Testis (tissue), 3 donors: ENCODE measurements around the gene PPP1R37. TPM values are rescaled to one million over a fixed set of nuclear protein-coding genes. Genes with fewer than 3 reads are reported as not detected.

Experiments
- DNase-seq: peaks from one replicate; pipeline ENCODE4 v3.0.0-alpha.2; 2019
- H3K27ac ChIP-seq, 2 donors: fragments of 200-600 bp; sonication (generic); one replicate each; pipeline ENCODE4 v1.5.1; 2019
- H3K27me3 ChIP-seq: fragments of 200-600 bp; sonication (generic); one replicate; pipeline ENCODE4 v1.5.1; 2019
- H3K36me3 ChIP-seq: fragments of 200-600 bp; sonication (generic); one replicate; pipeline ENCODE4 v1.5.1; 2017; ENCODE audit warnings: low read depth; ENCODE audit errors: missing control alignments
- H3K4me1 ChIP-seq: fragments of 200-600 bp; sonication (generic); one replicate; pipeline ENCODE4 v1.5.1; 2019
- H3K4me3 ChIP-seq, 2 donors: fragments of 200-600 bp; sonication (generic); one replicate each; pipeline ENCODE4 v1.5.1; 2017 to 2019
- H3K9me3 ChIP-seq: fragments of 200-600 bp; sonication (generic); one replicate; pipeline ENCODE4 v1.5.1; 2017
- CTCF ChIP-seq, 3 experiments: fragments of 450-650 bp in 2 of 3; fragments of 200-600 bp in 1 of 3; sonication (generic) in 1 of 3; IDR thresholded peaks; one replicate each; pipeline ENCODE4 v1.5.1; 2016 to 2019; ENCODE audit warnings: antibody characterized with exemption in 3 of 3, mild to moderate bottlenecking in 2 of 3, moderate library complexity in 1 of 3
- POLR2A ChIP-seq: fragments of 450-650 bp; IDR thresholded peaks from one replicate; pipeline ENCODE4 v1.6.1; 2017; ENCODE audit warnings: antibody characterized with exemption, mild to moderate bottlenecking, moderate library complexity
- WGBS, 2 donors: methylation state at CpG; one replicate each; pipeline ENCODE4 v1.1.5; 2018; 5-methylcytosine and 5-hydroxymethylcytosine counted together
- intact Hi-C: fragments of 100-400 bp; cut with DNase I; formaldehyde crosslinking; loops from one replicate; pipeline ENCODE4 v1.15.1; 2023; ENCODE audit warnings: low total_unique reads
- polyA plus RNA-seq: library from polyadenylated mRNA; stranded (reverse); fragments of 350-450 nt; fragmentation: Illumina TruSeq; extraction: RNeasy Lipid Tissue Mini Kit (QIAGEN cat#74804); gene quantifications from one replicate; pipeline ENCODE4 v1.2.3, GENCODE V29; 2014; ENCODE audit warnings: low read depth, low replicate concordance; ENCODE audit not compliant: insufficient read depth
- total RNA-seq, 2 donors: library from RNA; depleted of rRNA; stranded (reverse); fragments of >200 nt; gene quantifications; one replicate each; pipeline ENCODE4 v1.2.3, GENCODE V29; 2016

PPP1R37 gene
- total and polyA plus RNA-seq, 3 donors from 2014 or later: 28.5 to 83.0 (median 82.5) TPM

- TF ChIP-seq CTCF (IDR thresholded peaks at IDR 0.05) (no peak), POLR2A (no peak)
- no peak for DNase-seq
- no peaks in the 10 kb centered on the region for H3K27me3 ChIP-seq
- no peak overlapping the region for H3K27ac ChIP-seq
- WGBS, 2 donors: 72 to 76% methylated on average over 11 to 17 of the region's 17 CpGs
- H3K4me3 ChIP-seq: no peak overlapping the region
- H3K9me3 ChIP-seq: no peaks in the 10 kb centered on the region
- intact Hi-C loops: no loop called here
- H3K36me3 ChIP-seq: no peaks in the 10 kb centered on the region
- peaks cover 7% of the 10 kb centered on the region for H3K4me1 ChIP-seq
Observed at GRCh38 chr19:45137179-45137761, 44.3 kb downstream of the PPP1R37 start.

DNA sequence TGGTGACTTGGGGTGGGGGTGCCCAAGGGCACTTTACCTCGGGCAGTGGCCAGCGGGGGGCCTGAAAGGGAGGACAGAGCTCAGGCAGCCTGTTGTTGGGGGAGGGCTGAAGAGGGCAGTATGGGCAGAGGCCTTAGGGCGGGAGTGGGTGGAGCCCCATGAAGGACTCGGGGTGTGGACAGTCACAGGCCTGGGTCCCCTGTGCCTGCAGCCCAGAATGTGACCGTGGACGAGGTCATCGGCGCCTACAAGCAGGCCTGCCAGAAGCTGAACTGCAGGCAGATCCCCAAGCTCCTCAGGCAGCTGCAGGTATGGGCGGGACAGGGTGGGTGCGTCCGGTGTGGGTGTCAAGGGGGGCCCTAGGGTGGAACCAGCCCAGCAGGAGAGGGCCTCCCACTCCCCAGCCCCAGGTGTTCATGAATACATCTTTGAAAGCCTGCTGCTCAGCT lies 45.3 kb downstream of the PPP1R37 start:
- 87 to 96% methylated on average over 7 to 11 of the region's 11 CpGs for WGBS, 2 donors
- no peaks in the 10 kb centered on the region for H3K9me3 ChIP-seq
- DNase-seq: no peak
- intact Hi-C loops: no loop called here
- peaks cover 7% of the 10 kb centered on the region for H3K4me1 ChIP-seq
- H3K4me3 ChIP-seq: no peak overlapping the region
- H3K27ac ChIP-seq: no peak overlapping the region
- TF ChIP-seq CTCF (IDR thresholded peaks at IDR 0.05) (no peak), POLR2A (no peak)
- H3K36me3 ChIP-seq: no peaks in the 10 kb centered on the region
- no peaks in the 10 kb centered on the region for H3K27me3 ChIP-seq

DNA sequence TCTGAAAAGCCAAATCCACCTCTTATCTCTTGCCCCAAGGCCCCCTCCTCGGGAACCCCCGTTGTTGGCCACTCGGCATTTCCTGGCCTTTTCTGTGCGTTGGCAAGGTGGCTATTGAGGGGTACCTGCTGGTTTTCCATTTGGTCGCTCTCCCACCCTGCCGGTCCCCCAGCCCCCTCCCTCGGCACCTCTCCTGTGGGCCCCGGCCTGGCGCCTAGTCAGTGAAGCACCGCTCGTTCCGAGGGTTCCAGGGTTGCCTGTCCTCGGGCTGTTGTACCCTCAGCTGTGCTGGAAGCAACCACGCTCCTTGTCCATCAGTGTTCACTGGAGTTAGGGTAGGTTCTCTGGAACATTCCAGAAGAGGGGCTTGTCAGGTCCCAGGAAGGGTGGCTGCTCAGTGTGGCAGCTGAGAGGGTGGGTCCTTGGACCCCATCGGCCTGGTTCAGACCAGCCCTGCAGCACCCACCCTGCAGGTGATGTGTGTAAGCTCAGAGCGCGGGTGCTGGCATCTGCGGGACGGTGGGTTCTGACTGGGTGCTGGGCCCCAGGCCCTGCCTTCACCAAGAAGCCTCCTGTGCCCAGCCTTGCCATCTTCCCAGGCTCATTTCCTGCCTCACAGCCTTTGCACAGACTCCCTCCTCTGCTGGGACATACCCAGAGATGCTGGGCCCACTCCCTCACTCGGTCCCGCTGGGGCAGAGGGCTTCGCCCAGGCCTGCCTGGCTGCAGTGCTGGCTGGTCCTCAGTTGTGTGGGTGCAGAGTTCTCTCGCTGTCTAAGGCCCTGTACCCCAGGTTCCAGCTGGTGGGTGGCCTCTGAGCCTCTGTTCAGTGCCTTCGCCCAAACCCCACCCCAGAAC lies 46.5 kb downstream of the PPP1R37 start:
- Histone ChIP-seq H3K4me1 (peaks cover 7% of the 10 kb centered on the region), H3K27me3 (no peaks in the 10 kb centered on the region), H3K27ac (no peak overlapping the region), H3K36me3 (no peaks in the 10 kb centered on the region), H3K9me3 (no peaks in the 10 kb centered on the region), H3K4me3 (no peak overlapping the region)
- intact Hi-C loops: no loop called here
- DNase-seq: no peak
- WGBS, 2 donors: 91 to 96% methylated on average over 18 to 22 of the region's 24 CpGs
- TF ChIP-seq CTCF (IDR thresholded peaks at IDR 0.05) (no peak), POLR2A (no peak)

GRCh38 chr19:45140144-45140503 lies 47.1 kb downstream of the PPP1R37 start:
- Histone ChIP-seq H3K36me3 (no peaks in the 10 kb centered on the region), H3K27ac (no peak overlapping the region), H3K27me3 (no peaks in the 10 kb centered on the region), H3K9me3 (no peaks in the 10 kb centered on the region), H3K4me1 (peaks cover 7% of the 10 kb centered on the region), H3K4me3 (no peak overlapping the region)
- DNase-seq: no peak
- TF ChIP-seq POLR2A (no peak), CTCF (IDR thresholded peaks at IDR 0.05) (no peak)
- WGBS, 2 donors: 87 to 92% methylated on average over 3 to 8 of the region's 8 CpGs
- intact Hi-C loops: no loop called here
